B cell (primary cell): ENCODE measurements around the gene BAHCC1.

Experiments used
- EZH2 ChIP-seq: IDR thresholded peaks from 2 replicates; pipeline ENCODE4 v1.6.1; 2012; ENCODE audit warnings: borderline replicate concordance, low read depth, mild to moderate bottlenecking, moderate library complexity, low read length; ENCODE audit not compliant: insufficient read depth, poor library complexity, severe bottlenecking
- TF ChIP-seq, protein P1 (sequence below): fragments of 200-600 bp; IDR thresholded peaks from one replicate; pipeline ENCODE4 v1.8.0; 2022; ENCODE audit warnings: antibody characterized with exemption, mild to moderate bottlenecking

GRCh38 chr17:81469266-81469665 is 74.0 kb downstream of the BAHCC1 start:
- TF ChIP-seq, protein P1, sequence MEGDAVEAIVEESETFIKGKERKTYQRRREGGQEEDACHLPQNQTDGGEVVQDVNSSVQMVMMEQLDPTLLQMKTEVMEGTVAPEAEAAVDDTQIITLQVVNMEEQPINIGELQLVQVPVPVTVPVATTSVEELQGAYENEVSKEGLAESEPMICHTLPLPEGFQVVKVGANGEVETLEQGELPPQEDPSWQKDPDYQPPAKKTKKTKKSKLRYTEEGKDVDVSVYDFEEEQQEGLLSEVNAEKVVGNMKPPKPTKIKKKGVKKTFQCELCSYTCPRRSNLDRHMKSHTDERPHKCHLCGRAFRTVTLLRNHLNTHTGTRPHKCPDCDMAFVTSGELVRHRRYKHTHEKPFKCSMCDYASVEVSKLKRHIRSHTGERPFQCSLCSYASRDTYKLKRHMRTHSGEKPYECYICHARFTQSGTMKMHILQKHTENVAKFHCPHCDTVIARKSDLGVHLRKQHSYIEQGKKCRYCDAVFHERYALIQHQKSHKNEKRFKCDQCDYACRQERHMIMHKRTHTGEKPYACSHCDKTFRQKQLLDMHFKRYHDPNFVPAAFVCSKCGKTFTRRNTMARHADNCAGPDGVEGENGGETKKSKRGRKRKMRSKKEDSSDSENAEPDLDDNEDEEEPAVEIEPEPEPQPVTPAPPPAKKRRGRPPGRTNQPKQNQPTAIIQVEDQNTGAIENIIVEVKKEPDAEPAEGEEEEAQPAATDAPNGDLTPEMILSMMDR = no peak
- no peak for TF ChIP-seq EZH2
